Measurements from ENCODE around the gene RALGPS1.

Gene RALGPS1

GRCh38 chr9:127075624-127076372, 161.2 kb downstream of the RALGPS1 start:
- ChIA-PET POLR2A (no interaction called here), CTCF (no interaction called here)
- TF ChIP-seq FOXA1 (IDR thresholded peaks at IDR 0.05) (no peak), ELF4 (IDR thresholded peaks at IDR 0.05) (no peak), FOXK2 (IDR thresholded peaks at IDR 0.05) (no peak), TARDBP (IDR thresholded peaks at IDR 0.05) (no peak), SP1 (IDR thresholded peaks at IDR 0.05) (no peak), LEF1 (IDR thresholded peaks at IDR 0.05; ENCODE audit: borderline replicate concordance) (no peak), HDGF (IDR thresholded peaks at IDR 0.05; ENCODE audit: borderline replicate concordance) (no peak), CTBP1 (IDR thresholded peaks at IDR 0.05; ENCODE audit: borderline replicate concordance) (no peak), ARNT (IDR thresholded peaks at IDR 0.05) (no peak), PKNOX1 (IDR thresholded peaks at IDR 0.05) (no peak), L3MBTL2 (conservative IDR thresholded peaks at IDR 0.05) (no peak), BHLHE40 (IDR thresholded peaks at IDR 0.05; ENCODE audit: borderline replicate concordance) (no peak), ZNF384 (IDR thresholded peaks at IDR 0.05) (no peak), SUZ12 (IDR thresholded peaks at IDR 0.05) (no peak), FOXM1 (IDR thresholded peaks at IDR 0.05; ENCODE audit: borderline replicate concordance) (no peak)
- no peak for DNase-seq (ENCODE audit: extremely low spot score)

- CTCF ChIA-PET = no interaction called here
- POLR2A ChIA-PET = no interaction called here
- TF ChIP-seq NFRKB (IDR thresholded peaks at IDR 0.05) (no peak), TARDBP (IDR thresholded peaks at IDR 0.05) (no peak), L3MBTL2 (conservative IDR thresholded peaks at IDR 0.05) (no peak), FOXM1 (IDR thresholded peaks at IDR 0.05; ENCODE audit: borderline replicate concordance) (no peak), ELF4 (IDR thresholded peaks at IDR 0.05) (no peak), SP1 (IDR thresholded peaks at IDR 0.05) (no peak), CTBP1 (IDR thresholded peaks at IDR 0.05; ENCODE audit: borderline replicate concordance) (no peak), BHLHE40 (IDR thresholded peaks at IDR 0.05; ENCODE audit: borderline replicate concordance) (no peak), PKNOX1 (IDR thresholded peaks at IDR 0.05) (no peak), FOXA1 (IDR thresholded peaks at IDR 0.05) (no peak), SUZ12 (IDR thresholded peaks at IDR 0.05) (no peak), ARNT (IDR thresholded peaks at IDR 0.05) (no peak), LEF1 (IDR thresholded peaks at IDR 0.05; ENCODE audit: borderline replicate concordance) (no peak), ZNF384 (IDR thresholded peaks at IDR 0.05) (no peak)
- no peak for DNase-seq (ENCODE audit: extremely low spot score)
Observed at GRCh38 chr9:127076860-127077643, 162.5 kb downstream of the RALGPS1 start.

- ChIA-PET POLR2A (no interaction called here), CTCF (no interaction called here)
- DNase-seq (ENCODE audit: extremely low spot score) = no peak
- no peak for TF ChIP-seq FOXK2 (IDR thresholded peaks at IDR 0.05)
- TF ChIP-seq ZNF384 (IDR thresholded peaks at IDR 0.05) = no peak
- TF ChIP-seq BHLHE40 (IDR thresholded peaks at IDR 0.05; ENCODE audit: borderline replicate concordance) = no peak
Observed at GRCh38 chr9:127077644-127077946, 163.0 kb downstream of the RALGPS1 start.

GRCh38 chr9:127078336-127078735, 163.8 kb downstream of the RALGPS1 start:
- POLR2A ChIA-PET = no interaction called here
- CTCF ChIA-PET = no interaction called here
- no peak for DNase-seq (ENCODE audit: extremely low spot score)
- TF ChIP-seq LEF1 (IDR thresholded peaks at IDR 0.05; ENCODE audit: borderline replicate concordance) (no peak), CTBP1 (IDR thresholded peaks at IDR 0.05; ENCODE audit: borderline replicate concordance) (no peak), FOXA1 (IDR thresholded peaks at IDR 0.05) (no peak), PKNOX1 (IDR thresholded peaks at IDR 0.05) (no peak), FOXK2 (IDR thresholded peaks at IDR 0.05) (no peak), HDGF (IDR thresholded peaks at IDR 0.05; ENCODE audit: borderline replicate concordance) (no peak), NFRKB (IDR thresholded peaks at IDR 0.05) (no peak), L3MBTL2 (conservative IDR thresholded peaks at IDR 0.05) (no peak), FOXM1 (IDR thresholded peaks at IDR 0.05; ENCODE audit: borderline replicate concordance) (no peak), TARDBP (IDR thresholded peaks at IDR 0.05) (no peak), ARNT (IDR thresholded peaks at IDR 0.05) (no peak), ELF4 (IDR thresholded peaks at IDR 0.05) (no peak), ZNF384 (IDR thresholded peaks at IDR 0.05) (no peak), SP1 (IDR thresholded peaks at IDR 0.05) (no peak), SUZ12 (IDR thresholded peaks at IDR 0.05) (no peak), BHLHE40 (IDR thresholded peaks at IDR 0.05; ENCODE audit: borderline replicate concordance) (no peak)

- ChIA-PET CTCF (no interaction called here), POLR2A (no interaction called here)
- TF ChIP-seq BHLHE40 (IDR thresholded peaks at IDR 0.05; ENCODE audit: borderline replicate concordance) (no peak), TARDBP (IDR thresholded peaks at IDR 0.05) (no peak), SUZ12 (IDR thresholded peaks at IDR 0.05) (no peak), NFRKB (IDR thresholded peaks at IDR 0.05) (no peak), ARNT (IDR thresholded peaks at IDR 0.05) (no peak), HDGF (IDR thresholded peaks at IDR 0.05; ENCODE audit: borderline replicate concordance) (no peak), FOXK2 (IDR thresholded peaks at IDR 0.05) (no peak), PKNOX1 (IDR thresholded peaks at IDR 0.05) (no peak)
- no peak for DNase-seq (ENCODE audit: extremely low spot score)
Observed at GRCh38 chr9:127078988-127079387, 164.4 kb downstream of the RALGPS1 start.

Data from HEK293T (cell line).